ENCODE data around the gene MYO1G.

DNA sequence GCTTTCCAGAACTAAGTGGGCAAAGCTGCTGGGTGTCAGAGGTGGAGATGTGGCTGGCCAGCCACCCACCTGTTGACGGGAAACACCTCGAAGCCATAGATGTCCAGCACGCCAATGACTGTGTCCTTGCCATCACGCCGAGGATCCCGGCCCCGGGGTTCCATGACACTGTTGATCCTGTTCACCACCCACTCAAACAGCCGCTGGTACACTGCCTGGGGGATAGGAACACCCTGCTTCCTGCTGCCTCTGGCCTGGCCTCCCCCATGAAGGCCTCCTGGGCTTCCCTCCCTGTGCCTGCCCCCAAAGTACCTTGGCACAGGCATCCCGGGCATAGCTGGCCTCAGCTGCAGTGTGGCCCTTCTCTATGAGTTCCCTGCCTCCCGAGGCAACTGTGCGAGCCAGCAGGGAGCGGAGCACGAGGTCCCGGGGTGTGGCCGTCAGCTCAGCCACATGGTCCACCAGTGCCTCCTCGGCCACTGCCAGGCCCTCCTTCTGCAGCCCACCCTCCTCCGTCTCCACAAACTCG is 8.2 kb downstream of the MYO1G start:
- TF ChIP-seq CTCF (IDR thresholded peaks at IDR 0.05) (no peak), POLR2A (IDR thresholded peaks at IDR 0.05) (no peak)

Measured in right lobe of liver (tissue), 4 donors.